ENCODE measurements around the gene MRPL10. TPM values are rescaled to one million over a fixed set of nuclear protein-coding genes. Genes with fewer than 3 reads are reported as not detected.

Gene MRPL10
- total RNA-seq, 2 experiments from 2014 or later = 54.4 to 64.9 TPM

GRCh38 chr17:47870056-47870455 lies 38.7 kb upstream of the MRPL10 start:
- Mint-ChIP-seq H3K27me3 (peaks cover 53% of the 10 kb centered on the region), H3K36me3 (no peaks in the 10 kb centered on the region), H3K9me3 (ENCODE audit: low read depth) (no peaks in the 10 kb centered on the region)

GRCh38 chr17:47869114-47869513 lies 37.8 kb upstream of the MRPL10 start:
- H3K4me1 Mint-ChIP-seq = peaks cover 6% of the 10 kb centered on the region
- ATAC-seq (no peak), DNase-seq (no peak)
- H3K27ac Mint-ChIP-seq = no peak overlapping the region
- no peaks in the 10 kb centered on the region for H3K36me3 Mint-ChIP-seq
- no peak overlapping the region for H3K4me3 Mint-ChIP-seq
- CTCF ChIA-PET = interaction anchor here (0.7 to 1.4 kb wide), 4 partner anchors 11 to 28 kb away, joined by 3 to 4 read pairs (median 3); partner anchors contain the start of gene SCRN2
- peaks cover 46% of the 10 kb centered on the region for H3K27me3 Mint-ChIP-seq
- no peaks in the 10 kb centered on the region for H3K9me3 Mint-ChIP-seq (ENCODE audit: low read depth)

More at GRCh38 chr17:47870056-47870455, 38.7 kb upstream of the MRPL10 start:
- Mint-ChIP-seq H3K4me3 (no peak overlapping the region), H3K4me1 (peaks cover 2% of the 10 kb centered on the region), H3K27ac (no peak overlapping the region)
- CTCF ChIA-PET = interaction anchor here (1.1 to 2.7 kb wide), 3 partner anchors 10 to 28 kb away, joined by 3 to 8 read pairs (median 3); partner anchors contain the start of gene SCRN2
- DNase-seq (no peak), ATAC-seq (no peak)

DNA sequence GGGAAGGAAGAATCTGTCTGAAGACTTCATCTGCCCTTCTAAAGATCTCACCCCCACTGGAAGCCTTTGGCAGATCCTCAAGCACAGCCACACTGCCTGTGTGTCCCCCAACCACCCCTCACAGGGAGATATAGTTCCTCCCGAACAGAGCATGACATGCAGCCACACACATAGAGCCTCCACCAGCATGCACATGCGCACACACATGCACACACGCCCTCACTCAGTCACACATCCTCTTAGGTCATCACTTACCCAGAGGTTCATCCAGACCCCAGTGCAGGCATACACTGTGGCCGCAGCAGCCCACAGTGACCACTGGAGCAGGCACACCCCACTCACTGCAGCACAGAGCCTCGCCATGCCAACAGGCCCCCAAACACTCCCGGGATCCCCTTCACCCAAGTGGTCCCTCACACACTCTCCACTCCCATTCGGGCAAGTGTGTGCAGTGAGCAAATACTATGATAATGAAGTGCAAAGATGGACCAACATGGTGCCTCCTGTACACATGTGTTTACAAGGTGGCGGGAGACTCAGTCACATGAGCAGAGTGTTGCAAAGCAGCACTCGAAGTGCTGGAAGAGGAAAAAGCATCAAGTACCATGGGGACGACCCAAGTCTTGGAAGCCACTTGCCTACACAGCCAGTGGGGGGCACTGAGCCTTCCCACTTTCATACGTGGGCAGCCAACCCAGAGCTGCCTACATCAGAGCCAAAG lies 36.6 kb upstream of the MRPL10 start:
- CTCF ChIA-PET = interaction anchor here (0.7 to 1.4 kb wide), 2 partner anchors 16 to 734 kb away, joined by 4 read pairs; no protein-coding TSS in a partner anchor

DNA sequence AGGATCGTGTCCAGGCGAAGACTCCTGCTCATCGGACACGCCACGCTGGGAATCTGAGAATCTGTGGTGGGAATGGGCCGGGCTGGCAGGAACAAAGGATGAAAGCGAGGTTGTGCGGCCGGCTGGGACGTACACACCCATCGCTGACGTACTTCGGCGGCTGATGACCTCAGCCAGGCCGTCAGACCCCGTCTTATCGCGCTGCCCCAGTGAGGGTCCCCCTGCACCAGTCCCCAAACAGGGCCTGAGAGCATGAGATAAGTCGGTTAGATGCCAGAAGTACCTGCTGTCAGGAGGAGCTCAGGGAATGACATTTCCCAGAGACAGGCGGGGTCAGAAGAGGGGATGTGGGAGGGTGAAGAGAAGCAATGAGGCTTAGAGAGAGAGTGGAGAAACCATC lies 35.6 kb upstream of the MRPL10 start:
- ATAC-seq = no peak
- CTCF ChIA-PET = no interaction called here

More for the DNA sequence above, 36.6 kb upstream of the MRPL10 start:
- no peak overlapping the region for H3K4me3 Mint-ChIP-seq
- no peaks in the 10 kb centered on the region for H3K9me3 Mint-ChIP-seq (ENCODE audit: low read depth)
- no peak overlapping the region for H3K27ac Mint-ChIP-seq
- no peak for DNase-seq
- peaks cover 8% of the 10 kb centered on the region for H3K4me1 Mint-ChIP-seq
- no peaks in the 10 kb centered on the region for H3K36me3 Mint-ChIP-seq
- ATAC-seq = no peak
- H3K27me3 Mint-ChIP-seq = peaks cover 38% of the 10 kb centered on the region

DNA sequence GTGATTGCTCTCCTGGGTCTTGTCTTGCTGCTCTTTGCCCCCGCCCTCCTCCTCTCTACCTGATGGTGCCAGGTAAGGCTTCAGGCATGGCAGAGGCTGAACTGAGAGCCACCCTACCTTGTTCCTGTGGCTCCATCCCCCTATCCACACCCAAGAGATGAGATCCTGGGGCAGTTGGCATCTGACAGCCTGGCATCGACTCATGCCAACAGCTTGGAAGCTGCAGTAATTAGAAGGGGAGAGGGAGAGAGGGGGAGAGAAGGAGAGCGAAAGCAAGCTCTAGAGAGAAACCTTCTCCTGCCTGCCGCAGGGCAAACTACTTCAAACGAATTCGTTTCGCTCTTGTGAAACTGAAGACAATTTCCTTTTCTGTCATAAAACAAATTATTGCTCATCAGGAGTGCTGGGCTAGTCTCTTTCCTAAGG lies 33.5 kb upstream of the MRPL10 start:
- ATAC-seq = no peak

More for the DNA sequence above, 35.6 kb upstream of the MRPL10 start:
- DNase-seq = no peak
- Mint-ChIP-seq H3K36me3 (no peaks in the 10 kb centered on the region), H3K9me3 (ENCODE audit: low read depth) (no peaks in the 10 kb centered on the region), H3K4me3 (no peak overlapping the region), H3K27ac (no peak overlapping the region), H3K27me3 (peaks cover 30% of the 10 kb centered on the region), H3K4me1 (peaks cover 8% of the 10 kb centered on the region)

DNA sequence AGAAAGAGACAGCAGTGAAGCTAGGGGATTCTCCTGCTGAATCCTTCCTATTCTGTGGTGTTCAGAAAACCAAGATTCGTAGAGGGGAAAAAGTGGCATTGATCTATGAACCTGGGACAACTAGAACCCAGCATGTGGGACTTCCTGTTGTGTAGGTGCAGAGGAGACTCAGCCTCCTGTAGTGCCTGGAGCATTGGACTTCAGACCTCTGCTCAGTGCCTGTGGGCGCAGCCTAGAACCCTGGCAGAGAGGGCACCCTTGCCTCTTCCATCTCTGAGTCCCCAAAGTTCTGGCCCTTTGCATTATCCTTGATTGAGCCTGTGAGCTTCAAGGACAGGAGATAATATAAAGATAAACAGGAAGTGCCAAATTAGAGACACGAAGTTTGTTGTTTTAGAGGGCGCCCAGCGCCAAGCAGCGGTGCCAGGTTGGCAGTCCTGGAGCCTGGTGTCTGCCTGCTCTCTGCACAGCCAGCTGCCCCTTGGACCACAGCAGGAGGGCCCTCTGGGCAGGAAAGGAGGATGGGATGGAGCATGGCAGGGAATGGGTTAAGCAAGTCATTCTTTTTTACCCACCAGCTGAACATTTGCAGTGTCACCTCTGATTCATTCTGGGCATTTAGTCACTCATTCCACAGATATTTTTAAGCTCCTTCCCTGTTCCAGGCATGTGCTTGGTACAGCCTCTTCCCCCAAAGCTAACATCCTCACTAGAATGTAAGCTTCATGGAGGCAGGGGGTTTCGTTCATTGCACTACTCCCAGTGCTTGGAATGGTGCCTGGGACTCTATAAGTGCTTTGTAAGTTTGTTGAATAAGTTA lies 31.5 kb upstream of the MRPL10 start:
- ATAC-seq (no peak), DNase-seq (no peak)
- H3K4me3 Mint-ChIP-seq = no peak overlapping the region
- no peaks in the 10 kb centered on the region for H3K9me3 Mint-ChIP-seq (ENCODE audit: low read depth)
- H3K27ac Mint-ChIP-seq = no peak overlapping the region
- H3K36me3 Mint-ChIP-seq = no peaks in the 10 kb centered on the region
- CTCF ChIA-PET = interaction anchor here (1.2 to 1.6 kb wide), 3 partner anchors 20 to 80 kb away, joined by 3 to 5 read pairs (median 4); no protein-coding TSS in a partner anchor
- H3K27me3 Mint-ChIP-seq = peaks cover 19% of the 10 kb centered on the region
- peaks cover 8% of the 10 kb centered on the region for H3K4me1 Mint-ChIP-seq

More for the DNA sequence above, 33.5 kb upstream of the MRPL10 start:
- Mint-ChIP-seq H3K27ac (no peak overlapping the region), H3K27me3 (peaks cover 15% of the 10 kb centered on the region), H3K36me3 (no peaks in the 10 kb centered on the region), H3K4me3 (no peak overlapping the region), H3K9me3 (ENCODE audit: low read depth) (no peaks in the 10 kb centered on the region), H3K4me1 (peaks cover 8% of the 10 kb centered on the region)
- no peak for DNase-seq
- CTCF ChIA-PET = interaction anchor here (1.2 to 1.5 kb wide), 2 partner anchors 17 to 23 kb away, joined by 3 to 8 read pairs; partner anchors contain the start of gene SCRN2

DNA sequence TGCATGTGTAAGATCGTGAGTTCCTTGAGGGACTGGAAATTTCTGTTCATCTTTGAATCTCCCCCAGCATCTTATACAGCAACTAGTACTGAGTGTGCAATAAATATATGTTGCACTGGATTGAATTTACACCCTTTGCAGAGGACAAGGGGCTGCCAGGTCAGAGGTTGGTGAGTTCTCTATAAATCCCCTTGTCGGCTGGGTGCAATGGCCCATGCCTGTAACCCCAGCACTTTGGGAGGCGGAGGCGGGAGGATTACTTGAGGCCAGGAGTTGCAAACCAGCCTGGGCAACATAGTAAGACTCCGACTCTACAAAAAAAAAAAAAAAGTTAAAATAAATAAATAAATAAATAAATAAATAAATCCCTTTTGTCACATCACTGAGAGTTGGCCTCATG lies 29.0 kb upstream of the MRPL10 start:
- H3K9me3 Mint-ChIP-seq (ENCODE audit: low read depth) = no peaks in the 10 kb centered on the region
- no peak overlapping the region for H3K4me3 Mint-ChIP-seq
- H3K27me3 Mint-ChIP-seq = peaks cover 32% of the 10 kb centered on the region
- ATAC-seq = no peak
- H3K27ac Mint-ChIP-seq = peak overlapping the region; percentile 2
- DNase-seq = no peak
- no peaks in the 10 kb centered on the region for H3K36me3 Mint-ChIP-seq
- CTCF ChIA-PET = interaction anchor here (0.6 to 1.2 kb wide), 3 partner anchors 10 to 49 kb away, joined by 3 read pairs; partner anchors contain the start of gene SCRN2
- H3K4me1 Mint-ChIP-seq = peaks cover 8% of the 10 kb centered on the region

- no peak overlapping the region for H3K4me3 Mint-ChIP-seq
- peaks cover 56% of the 10 kb centered on the region for H3K27me3 Mint-ChIP-seq
- no peaks in the 10 kb centered on the region for H3K36me3 Mint-ChIP-seq
- H3K4me1 Mint-ChIP-seq = no peaks in the 10 kb centered on the region
- ATAC-seq = no peak
- no peak for DNase-seq
- H3K27ac Mint-ChIP-seq = no peak overlapping the region
- no peaks in the 10 kb centered on the region for H3K9me3 Mint-ChIP-seq (ENCODE audit: low read depth)
- CTCF ChIA-PET = interaction anchor here (1.2 to 2.2 kb wide), 4 partner anchors 11 to 32 kb away, joined by 3 to 8 read pairs (median 4); partner anchors contain the start of gene SCRN2
Measured at GRCh38 chr17:47857551-47858455, 26.5 kb upstream of the MRPL10 start.

DNA sequence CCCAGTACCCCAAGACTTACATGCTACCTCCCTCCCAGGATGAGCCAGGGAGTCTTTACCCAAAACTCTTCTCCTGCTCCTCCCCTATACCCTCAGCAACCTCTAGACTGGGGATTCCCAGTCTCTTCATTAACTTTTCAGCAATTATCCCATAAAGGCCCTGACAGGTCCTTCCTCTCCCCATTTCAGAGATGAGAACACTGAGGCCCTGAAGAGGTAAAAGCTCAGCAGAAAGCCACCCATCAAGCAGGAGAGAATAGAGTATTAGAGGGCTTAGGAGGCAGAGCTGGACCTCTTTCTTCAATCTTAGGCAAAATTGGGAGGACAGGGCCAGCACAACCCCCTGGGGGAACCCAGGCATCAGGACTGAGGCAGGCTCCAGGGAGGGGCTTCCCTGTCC lies 25.5 kb upstream of the MRPL10 start:
- ATAC-seq = no peak
- Mint-ChIP-seq H3K36me3 (no peaks in the 10 kb centered on the region), H3K4me1 (peaks cover 6% of the 10 kb centered on the region), H3K27me3 (peaks cover 66% of the 10 kb centered on the region), H3K9me3 (ENCODE audit: low read depth) (no peaks in the 10 kb centered on the region), H3K4me3 (no peak overlapping the region), H3K27ac (no peak overlapping the region)
- CTCF ChIA-PET = interaction anchor here (1.3 to 2.2 kb wide), 4 partner anchors 10 to 16 kb away, joined by 4 to 10 read pairs (median 6); partner anchors contain the start of gene SCRN2
- no peak for DNase-seq

DNA sequence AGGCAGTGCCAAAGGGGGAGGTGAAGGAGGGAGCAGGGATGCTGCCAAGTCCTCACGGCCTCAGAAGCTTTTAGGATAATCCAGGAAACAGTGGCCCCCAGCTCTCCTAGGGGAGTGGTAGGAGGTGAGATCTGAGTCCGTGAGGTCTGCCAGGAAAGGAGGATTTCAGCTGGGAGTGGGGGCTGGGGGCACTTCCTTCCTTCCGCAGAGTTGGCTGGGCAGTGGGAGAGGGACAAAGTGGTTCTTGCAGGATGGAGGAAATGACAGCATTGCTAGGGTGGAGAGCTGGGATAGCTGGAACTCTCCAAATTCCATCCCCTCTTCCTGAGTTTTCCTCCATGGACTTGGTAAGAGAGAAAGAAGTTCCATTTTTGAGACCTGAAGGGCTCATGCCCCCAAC lies 24.4 kb upstream of the MRPL10 start:
- no peak overlapping the region for H3K27ac Mint-ChIP-seq
- H3K4me1 Mint-ChIP-seq = peaks cover 6% of the 10 kb centered on the region
- peaks cover 69% of the 10 kb centered on the region for H3K27me3 Mint-ChIP-seq
- DNase-seq = no peak
- no peaks in the 10 kb centered on the region for H3K36me3 Mint-ChIP-seq
- ATAC-seq = no peak
- no peaks in the 10 kb centered on the region for H3K9me3 Mint-ChIP-seq (ENCODE audit: low read depth)
- CTCF ChIA-PET = interaction anchor here (1.3 to 2.2 kb wide), 3 partner anchors 9 to 15 kb away, joined by 4 to 10 read pairs (median 5); partner anchors contain the start of gene SCRN2
- no peak overlapping the region for H3K4me3 Mint-ChIP-seq

DNA sequence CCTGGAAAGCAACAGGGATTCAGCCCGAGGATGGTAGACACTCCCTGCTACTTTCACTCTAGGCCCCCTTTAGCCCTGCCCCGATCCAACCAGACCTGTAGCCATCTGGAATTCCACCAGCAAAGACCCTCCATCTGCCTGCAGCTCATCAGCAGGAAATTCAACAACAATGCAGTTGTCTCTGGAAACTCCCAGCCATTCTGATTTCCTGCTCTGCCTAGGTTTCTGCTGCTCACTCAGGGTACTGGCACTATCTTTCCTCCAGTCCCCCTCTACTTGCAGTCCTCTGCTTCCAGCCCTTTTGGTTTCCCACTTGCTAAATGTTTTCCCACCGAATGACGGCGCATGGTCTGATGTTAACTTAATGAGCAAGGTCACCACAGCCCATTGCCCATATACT lies 22.3 kb upstream of the MRPL10 start:
- no peaks in the 10 kb centered on the region for H3K9me3 Mint-ChIP-seq (ENCODE audit: low read depth)
- no peak for ATAC-seq
- CTCF ChIA-PET = interaction anchor here (0.7 kb wide), 1 partner anchor 36 kb away, joined by 4 read pairs; no protein-coding TSS in a partner anchor
- H3K4me3 Mint-ChIP-seq = no peak overlapping the region
- H3K36me3 Mint-ChIP-seq = no peaks in the 10 kb centered on the region
- no peak overlapping the region for H3K27ac Mint-ChIP-seq
- DNase-seq = no peak
- peaks cover 11% of the 10 kb centered on the region for H3K4me1 Mint-ChIP-seq
- H3K27me3 Mint-ChIP-seq = peaks cover 82% of the 10 kb centered on the region

All from activated CD8-positive, alpha-beta memory T cell treated with anti-CD3 and anti-CD28 coated beads, Interleukin-2, amount 10 ng/mL, durations not matched to agents 7 days and 5 days (primary cell).